Retina (tissue), 1 donor: Measurements from ENCODE around the gene CDK19.
"Not testable (repeated sequence)": the region's sequence is repeated elsewhere in the genome, so short reads cannot be mapped to it uniquely, and the experiment has no call there.

ENCODE experiments used
- DNase-seq: peaks from one replicate; pipeline ENCODE4 v3.0.0-alpha.2; 2016

CDK19 gene

GRCh38 chr6:110755411-110755834 is 59.8 kb downstream of the CDK19 start:
- no peak for DNase-seq

GRCh38 chr6:110753936-110754668 is 61.2 kb downstream of the CDK19 start:
- DNase-seq: not testable (repeated sequence)

- no peak for DNase-seq
These were observed 66.8 kb downstream of the CDK19 start for GRCh38 chr6:110748453-110748852.

GRCh38 chr6:110746680-110747079 is 68.6 kb downstream of the CDK19 start:
- DNase-seq: no peak

- DNase-seq: no peak
These were observed 70.3 kb downstream of the CDK19 start for GRCh38 chr6:110744991-110745390.

GRCh38 chr6:110742552-110742951 is 72.7 kb downstream of the CDK19 start:
- DNase-seq: not testable (repeated sequence)

- DNase-seq: no peak
These were observed 73.8 kb downstream of the CDK19 start for GRCh38 chr6:110741517-110741916.

GRCh38 chr6:110738899-110739365 is 76.3 kb downstream of the CDK19 start:
- DNase-seq: no peak

- DNase-seq: no peak
These were observed 79.6 kb downstream of the CDK19 start for GRCh38 chr6:110735666-110736065.

- DNase-seq: no peak
These were observed 83.4 kb downstream of the CDK19 start for GRCh38 chr6:110731898-110732297.

GRCh38 chr6:110731196-110731595 is 84.1 kb downstream of the CDK19 start:
- no peak for DNase-seq

GRCh38 chr6:110728501-110728900 is 86.8 kb downstream of the CDK19 start:
- no peak for DNase-seq

GRCh38 chr6:110723017-110723416 is 92.3 kb downstream of the CDK19 start:
- no peak for DNase-seq

GRCh38 chr6:110720066-110720465 is 95.2 kb downstream of the CDK19 start:
- DNase-seq: no peak

- not testable (repeated sequence) for DNase-seq
These were observed 95.7 kb downstream of the CDK19 start for GRCh38 chr6:110719601-110720000.

- no peak for DNase-seq
These were observed 101.1 kb downstream of the CDK19 start for GRCh38 chr6:110714143-110714542.

- DNase-seq: no peak
These were observed 103.0 kb downstream of the CDK19 start for GRCh38 chr6:110712238-110712637.

GRCh38 chr6:110710115-110710514 is 105.2 kb downstream of the CDK19 start:
- DNase-seq: no peak

GRCh38 chr6:110708295-110708950 is 106.8 kb downstream of the CDK19 start:
- DNase-seq: no peak

- DNase-seq: no peak
These were observed 109.7 kb downstream of the CDK19 start for GRCh38 chr6:110705543-110705942.

- DNase-seq: no peak
These were observed 111.2 kb downstream of the CDK19 start for GRCh38 chr6:110703906-110704594.

GRCh38 chr6:110703010-110703905 is 112.0 kb downstream of the CDK19 start:
- no peak for DNase-seq

- DNase-seq: no peak
These were observed 115.5 kb downstream of the CDK19 start for GRCh38 chr6:110699780-110700179.
